ENCODE results near the gene KLK7. TPM values are rescaled to one million over a fixed set of nuclear protein-coding genes. Genes with fewer than 3 reads are reported as not detected.

KLK7 gene
- total and polyA plus RNA-seq, 4 donors: 0.05 to 0.31 (median 0.14) TPM; not detected in 1

GRCh38 chr19:51020988-51021651 lies 37.4 kb upstream of the KLK7 start:
- H3K36me3 ChIP-seq (ENCODE audit: control insufficient read depth in 4 of 4, insufficient read depth in 4 of 4, low read length in 4 of 4): no peaks in the 10 kb centered on the region
- no peak for ATAC-seq (ENCODE audit: insufficient read depth, low FRiP score)
- 34% methylated on average over 7 of the region's 7 CpGs for WGBS, 2 donors
- peak; percentile 25 for TF ChIP-seq CTCF (IDR thresholded peaks at IDR 0.05; ENCODE audit: control extremely low read depth, extremely low read depth)
- no peak overlapping the region for H3K4me3 ChIP-seq
- no peak overlapping the region for H3K9ac ChIP-seq (ENCODE audit: insufficient read depth in 1 of 2, low read length in 2 of 2)
- H3K27ac ChIP-seq (ENCODE audit: low read depth in 1 of 2, low read length in 1 of 2): no peak overlapping the region
- peaks cover 2 to 40% (median 25%) of the 10 kb centered on the region in 3 donors for H3K27me3 ChIP-seq (ENCODE audit: control insufficient read depth in 3 of 3, insufficient read depth in 3 of 3, low read length in 2 of 3)
- H3K4me1 ChIP-seq (ENCODE audit: control insufficient read depth in 5 of 5, insufficient read depth in 5 of 5, low read length in 5 of 5): peaks cover 0 to 10% (median 0%) of the 10 kb centered on the region in 5 donors
- peaks cover 0 to 6% (median 0%) of the 10 kb centered on the region in 4 donors for H3K9me3 ChIP-seq (ENCODE audit: control insufficient read depth in 4 of 4, insufficient read depth in 3 of 4, low read length in 3 of 4)
- DNase-seq: peak; percentile 43 to 71 (median 68)

GRCh38 chr19:51019544-51019925 lies 35.8 kb upstream of the KLK7 start, which contains the start of gene KLK10:
TSS of gene KLK10 (minus strand) at chr19:51019709. CDS start at chr19:51019130, 579 bp downstream.
- ATAC-seq (ENCODE audit: insufficient read depth, low FRiP score): no peak
- 3 to 6% methylated on average over 9 to 14 of the region's 14 CpGs for WGBS, 2 donors
- TF ChIP-seq CTCF (IDR thresholded peaks at IDR 0.05; ENCODE audit: control extremely low read depth, extremely low read depth): no peak
- no peak within 1 kb of the TSS for H3K4me3 ChIP-seq
- H3K4me1 ChIP-seq (ENCODE audit: control insufficient read depth in 5 of 5, insufficient read depth in 5 of 5, low read length in 5 of 5): peaks cover 0 to 10% (median 0%) of the 10 kb centered on the region in 5 donors
- no peaks in the 10 kb centered on the region for H3K36me3 ChIP-seq (ENCODE audit: control insufficient read depth in 4 of 4, insufficient read depth in 4 of 4, low read length in 4 of 4)
- H3K27ac ChIP-seq (ENCODE audit: low read depth in 1 of 2, low read length in 1 of 2): no peak within 1 kb of the TSS
- H3K9me3 ChIP-seq (ENCODE audit: control insufficient read depth in 4 of 4, insufficient read depth in 3 of 4, low read length in 3 of 4): peaks cover 0 to 6% (median 0%) of the 10 kb centered on the region in 4 donors
- no peak for DNase-seq
- H3K27me3 ChIP-seq (ENCODE audit: control insufficient read depth in 3 of 3, insufficient read depth in 3 of 3, low read length in 2 of 3): peaks cover 2 to 40% (median 36%) of the 10 kb centered on the region in 3 donors
- no peak within 1 kb of the TSS for H3K9ac ChIP-seq (ENCODE audit: insufficient read depth in 1 of 2, low read length in 2 of 2)

- peaks cover 0 to 6% (median 0%) of the 10 kb centered on the region in 4 donors for H3K9me3 ChIP-seq (ENCODE audit: control insufficient read depth in 4 of 4, insufficient read depth in 3 of 4, low read length in 3 of 4)
- H3K27ac ChIP-seq (ENCODE audit: low read depth in 1 of 2, low read length in 1 of 2): no peak overlapping the region
- WGBS, 2 donors: 1 to 3% methylated on average over 64 to 68 of the region's 68 CpGs
- ATAC-seq (ENCODE audit: insufficient read depth, low FRiP score): peak; percentile 49
- TF ChIP-seq CTCF (IDR thresholded peaks at IDR 0.05; ENCODE audit: control extremely low read depth, extremely low read depth): no peak
- H3K4me1 ChIP-seq (ENCODE audit: control insufficient read depth in 5 of 5, insufficient read depth in 5 of 5, low read length in 5 of 5): peaks cover 0 to 10% (median 0%) of the 10 kb centered on the region in 5 donors
- no peak overlapping the region for H3K4me3 ChIP-seq
- peak; percentile 11 to 44 (median 11) for DNase-seq
- no peak overlapping the region for H3K9ac ChIP-seq (ENCODE audit: insufficient read depth in 1 of 2, low read length in 2 of 2)
- H3K27me3 ChIP-seq (ENCODE audit: control insufficient read depth in 3 of 3, insufficient read depth in 3 of 3, low read length in 2 of 3): peaks cover 2 to 41% (median 36%) of the 10 kb centered on the region in 3 donors
- H3K36me3 ChIP-seq (ENCODE audit: control insufficient read depth in 4 of 4, insufficient read depth in 4 of 4, low read length in 4 of 4): no peaks in the 10 kb centered on the region
Measured at GRCh38 chr19:51018745-51019543, 35.2 kb upstream of the KLK7 start.
